ENCODE results near the gene GLI3. TPM values are rescaled to one million over a fixed set of nuclear protein-coding genes. Genes with fewer than 3 reads are reported as not detected.
A peak's percentile ranks its signal among the peaks of the same experiment; 100 is the strongest.

The GLI3 gene
- total RNA-seq, 1 experiment from 2014 or later: 46.2 TPM

DNA sequence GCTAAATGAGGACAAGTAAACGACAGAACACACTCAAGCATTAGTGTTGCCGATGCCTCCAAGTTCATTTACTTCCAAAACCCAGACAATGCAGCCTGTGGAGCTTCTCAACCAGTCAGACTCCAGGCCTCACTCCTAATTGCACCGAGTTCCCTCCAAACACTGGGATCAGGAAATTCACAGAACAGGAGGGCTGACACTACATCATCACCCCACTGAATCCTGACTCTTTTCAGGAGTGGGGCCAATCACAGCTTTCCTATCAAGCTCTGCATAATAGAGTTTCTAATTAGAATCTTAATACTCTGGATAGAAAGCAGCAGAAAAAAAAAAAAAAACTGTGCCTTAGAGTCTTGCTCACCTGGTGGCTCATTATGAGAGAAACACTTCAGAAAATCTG, 103.7 kb downstream of the GLI3 start:
- peak overlapping the region; percentile 29; the same call in 1 of the 2 replicates for H3K27ac Mint-ChIP-seq
- CTCF ChIA-PET: interaction anchor here (1.2 kb wide), 1 partner anchor 159 kb away, joined by 3 read pairs; no protein-coding TSS in a partner anchor
- ATAC-seq (no peak), DNase-seq (ENCODE audit: low spot score) (no peak)
- peaks cover 6% of the 10 kb centered on the region for H3K36me3 Mint-ChIP-seq
- H3K4me3 Mint-ChIP-seq: no peak overlapping the region
- TF ChIP-seq, protein P1, sequence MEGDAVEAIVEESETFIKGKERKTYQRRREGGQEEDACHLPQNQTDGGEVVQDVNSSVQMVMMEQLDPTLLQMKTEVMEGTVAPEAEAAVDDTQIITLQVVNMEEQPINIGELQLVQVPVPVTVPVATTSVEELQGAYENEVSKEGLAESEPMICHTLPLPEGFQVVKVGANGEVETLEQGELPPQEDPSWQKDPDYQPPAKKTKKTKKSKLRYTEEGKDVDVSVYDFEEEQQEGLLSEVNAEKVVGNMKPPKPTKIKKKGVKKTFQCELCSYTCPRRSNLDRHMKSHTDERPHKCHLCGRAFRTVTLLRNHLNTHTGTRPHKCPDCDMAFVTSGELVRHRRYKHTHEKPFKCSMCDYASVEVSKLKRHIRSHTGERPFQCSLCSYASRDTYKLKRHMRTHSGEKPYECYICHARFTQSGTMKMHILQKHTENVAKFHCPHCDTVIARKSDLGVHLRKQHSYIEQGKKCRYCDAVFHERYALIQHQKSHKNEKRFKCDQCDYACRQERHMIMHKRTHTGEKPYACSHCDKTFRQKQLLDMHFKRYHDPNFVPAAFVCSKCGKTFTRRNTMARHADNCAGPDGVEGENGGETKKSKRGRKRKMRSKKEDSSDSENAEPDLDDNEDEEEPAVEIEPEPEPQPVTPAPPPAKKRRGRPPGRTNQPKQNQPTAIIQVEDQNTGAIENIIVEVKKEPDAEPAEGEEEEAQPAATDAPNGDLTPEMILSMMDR (IDR thresholded peaks at IDR 0.05): no peak
- TF ChIP-seq, protein P2, sequence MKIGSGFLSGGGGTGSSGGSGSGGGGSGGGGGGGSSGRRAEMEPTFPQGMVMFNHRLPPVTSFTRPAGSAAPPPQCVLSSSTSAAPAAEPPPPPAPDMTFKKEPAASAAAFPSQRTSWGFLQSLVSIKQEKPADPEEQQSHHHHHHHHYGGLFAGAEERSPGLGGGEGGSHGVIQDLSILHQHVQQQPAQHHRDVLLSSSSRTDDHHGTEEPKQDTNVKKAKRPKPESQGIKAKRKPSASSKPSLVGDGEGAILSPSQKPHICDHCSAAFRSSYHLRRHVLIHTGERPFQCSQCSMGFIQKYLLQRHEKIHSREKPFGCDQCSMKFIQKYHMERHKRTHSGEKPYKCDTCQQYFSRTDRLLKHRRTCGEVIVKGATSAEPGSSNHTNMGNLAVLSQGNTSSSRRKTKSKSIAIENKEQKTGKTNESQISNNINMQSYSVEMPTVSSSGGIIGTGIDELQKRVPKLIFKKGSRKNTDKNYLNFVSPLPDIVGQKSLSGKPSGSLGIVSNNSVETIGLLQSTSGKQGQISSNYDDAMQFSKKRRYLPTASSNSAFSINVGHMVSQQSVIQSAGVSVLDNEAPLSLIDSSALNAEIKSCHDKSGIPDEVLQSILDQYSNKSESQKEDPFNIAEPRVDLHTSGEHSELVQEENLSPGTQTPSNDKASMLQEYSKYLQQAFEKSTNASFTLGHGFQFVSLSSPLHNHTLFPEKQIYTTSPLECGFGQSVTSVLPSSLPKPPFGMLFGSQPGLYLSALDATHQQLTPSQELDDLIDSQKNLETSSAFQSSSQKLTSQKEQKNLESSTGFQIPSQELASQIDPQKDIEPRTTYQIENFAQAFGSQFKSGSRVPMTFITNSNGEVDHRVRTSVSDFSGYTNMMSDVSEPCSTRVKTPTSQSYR (CRISPR knock-in tag; IDR thresholded peaks at IDR 0.05): no peak
- TF ChIP-seq, protein P3, sequence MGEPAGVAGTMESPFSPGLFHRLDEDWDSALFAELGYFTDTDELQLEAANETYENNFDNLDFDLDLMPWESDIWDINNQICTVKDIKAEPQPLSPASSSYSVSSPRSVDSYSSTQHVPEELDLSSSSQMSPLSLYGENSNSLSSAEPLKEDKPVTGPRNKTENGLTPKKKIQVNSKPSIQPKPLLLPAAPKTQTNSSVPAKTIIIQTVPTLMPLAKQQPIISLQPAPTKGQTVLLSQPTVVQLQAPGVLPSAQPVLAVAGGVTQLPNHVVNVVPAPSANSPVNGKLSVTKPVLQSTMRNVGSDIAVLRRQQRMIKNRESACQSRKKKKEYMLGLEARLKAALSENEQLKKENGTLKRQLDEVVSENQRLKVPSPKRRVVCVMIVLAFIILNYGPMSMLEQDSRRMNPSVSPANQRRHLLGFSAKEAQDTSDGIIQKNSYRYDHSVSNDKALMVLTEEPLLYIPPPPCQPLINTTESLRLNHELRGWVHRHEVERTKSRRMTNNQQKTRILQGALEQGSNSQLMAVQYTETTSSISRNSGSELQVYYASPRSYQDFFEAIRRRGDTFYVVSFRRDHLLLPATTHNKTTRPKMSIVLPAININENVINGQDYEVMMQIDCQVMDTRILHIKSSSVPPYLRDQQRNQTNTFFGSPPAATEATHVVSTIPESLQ (CRISPR knock-in tag; IDR thresholded peaks at IDR 0.05): no peak
- TF ChIP-seq KAT7 (CRISPR knock-in tag; IDR thresholded peaks at IDR 0.05; ENCODE audit: borderline replicate concordance) (no peak), NFATC4 (CRISPR knock-in tag; IDR thresholded peaks at IDR 0.05) (no peak), GABPB1 (CRISPR knock-in tag; IDR thresholded peaks at IDR 0.05) (no peak)
- TF ChIP-seq, protein P4, sequence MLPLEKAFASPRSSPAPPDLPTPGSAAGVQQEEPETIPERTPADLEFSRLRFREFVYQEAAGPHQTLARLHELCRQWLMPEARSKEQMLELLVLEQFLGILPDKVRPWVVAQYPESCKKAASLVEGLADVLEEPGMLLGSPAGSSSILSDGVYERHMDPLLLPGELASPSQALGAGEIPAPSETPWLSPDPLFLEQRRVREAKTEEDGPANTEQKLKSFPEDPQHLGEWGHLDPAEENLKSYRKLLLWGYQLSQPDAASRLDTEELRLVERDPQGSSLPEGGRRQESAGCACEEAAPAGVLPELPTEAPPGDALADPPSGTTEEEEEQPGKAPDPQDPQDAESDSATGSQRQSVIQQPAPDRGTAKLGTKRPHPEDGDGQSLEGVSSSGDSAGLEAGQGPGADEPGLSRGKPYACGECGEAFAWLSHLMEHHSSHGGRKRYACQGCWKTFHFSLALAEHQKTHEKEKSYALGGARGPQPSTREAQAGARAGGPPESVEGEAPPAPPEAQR (CRISPR knock-in tag; IDR thresholded peaks at IDR 0.05): no peak
- H3K4me1 Mint-ChIP-seq: peaks cover 46% of the 10 kb centered on the region
- POLR2A ChIA-PET: interaction anchor here (0.9 kb wide), 1 partner anchor 26 kb away, joined by 4 read pairs; no protein-coding TSS in a partner anchor
- H3K27me3 Mint-ChIP-seq (ENCODE audit: low read depth): no peaks in the 10 kb centered on the region; the same call in 1 of the 2 replicates
- H3K9me3 Mint-ChIP-seq: peaks cover 6% of the 10 kb centered on the region

DNA sequence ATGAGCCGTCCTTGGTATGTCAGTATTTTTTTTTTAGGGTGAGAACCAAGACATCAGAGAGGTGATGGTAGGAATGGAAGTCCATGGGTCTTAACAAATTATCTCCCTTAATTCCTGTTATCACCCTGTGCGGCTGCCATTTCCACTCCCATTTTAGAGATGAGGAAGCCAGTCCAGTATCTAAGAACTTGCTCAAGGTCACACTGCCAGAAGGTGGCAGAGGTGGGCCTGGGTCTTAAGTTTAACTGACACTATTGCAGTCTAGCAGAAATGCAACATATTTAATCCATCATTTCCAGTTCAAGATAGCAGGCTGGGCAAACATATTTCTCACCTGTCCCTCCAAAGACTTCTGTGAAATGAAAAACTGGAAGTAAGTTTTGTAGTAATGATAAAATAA, 108.3 kb downstream of the GLI3 start:
- DNase-seq (ENCODE audit: low spot score) (peak; percentile 25), ATAC-seq (peak; percentile 52)
- no peaks in the 10 kb centered on the region; the same call in 1 of the 2 replicates for H3K27me3 Mint-ChIP-seq (ENCODE audit: low read depth)
- TF ChIP-seq, protein P5, sequence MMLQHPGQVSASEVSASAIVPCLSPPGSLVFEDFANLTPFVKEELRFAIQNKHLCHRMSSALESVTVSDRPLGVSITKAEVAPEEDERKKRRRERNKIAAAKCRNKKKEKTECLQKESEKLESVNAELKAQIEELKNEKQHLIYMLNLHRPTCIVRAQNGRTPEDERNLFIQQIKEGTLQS (CRISPR knock-in tag; conservative IDR thresholded peaks at IDR 0.05): no peak
- TF ChIP-seq TEAD4 (CRISPR knock-in tag; IDR thresholded peaks at IDR 0.05) (no peak), ZNF219 (CRISPR knock-in tag; IDR thresholded peaks at IDR 0.05; ENCODE audit: borderline replicate concordance) (no peak), ETV6 (CRISPR knock-in tag; IDR thresholded peaks at IDR 0.05) (no peak)
- TF ChIP-seq, protein P6, sequence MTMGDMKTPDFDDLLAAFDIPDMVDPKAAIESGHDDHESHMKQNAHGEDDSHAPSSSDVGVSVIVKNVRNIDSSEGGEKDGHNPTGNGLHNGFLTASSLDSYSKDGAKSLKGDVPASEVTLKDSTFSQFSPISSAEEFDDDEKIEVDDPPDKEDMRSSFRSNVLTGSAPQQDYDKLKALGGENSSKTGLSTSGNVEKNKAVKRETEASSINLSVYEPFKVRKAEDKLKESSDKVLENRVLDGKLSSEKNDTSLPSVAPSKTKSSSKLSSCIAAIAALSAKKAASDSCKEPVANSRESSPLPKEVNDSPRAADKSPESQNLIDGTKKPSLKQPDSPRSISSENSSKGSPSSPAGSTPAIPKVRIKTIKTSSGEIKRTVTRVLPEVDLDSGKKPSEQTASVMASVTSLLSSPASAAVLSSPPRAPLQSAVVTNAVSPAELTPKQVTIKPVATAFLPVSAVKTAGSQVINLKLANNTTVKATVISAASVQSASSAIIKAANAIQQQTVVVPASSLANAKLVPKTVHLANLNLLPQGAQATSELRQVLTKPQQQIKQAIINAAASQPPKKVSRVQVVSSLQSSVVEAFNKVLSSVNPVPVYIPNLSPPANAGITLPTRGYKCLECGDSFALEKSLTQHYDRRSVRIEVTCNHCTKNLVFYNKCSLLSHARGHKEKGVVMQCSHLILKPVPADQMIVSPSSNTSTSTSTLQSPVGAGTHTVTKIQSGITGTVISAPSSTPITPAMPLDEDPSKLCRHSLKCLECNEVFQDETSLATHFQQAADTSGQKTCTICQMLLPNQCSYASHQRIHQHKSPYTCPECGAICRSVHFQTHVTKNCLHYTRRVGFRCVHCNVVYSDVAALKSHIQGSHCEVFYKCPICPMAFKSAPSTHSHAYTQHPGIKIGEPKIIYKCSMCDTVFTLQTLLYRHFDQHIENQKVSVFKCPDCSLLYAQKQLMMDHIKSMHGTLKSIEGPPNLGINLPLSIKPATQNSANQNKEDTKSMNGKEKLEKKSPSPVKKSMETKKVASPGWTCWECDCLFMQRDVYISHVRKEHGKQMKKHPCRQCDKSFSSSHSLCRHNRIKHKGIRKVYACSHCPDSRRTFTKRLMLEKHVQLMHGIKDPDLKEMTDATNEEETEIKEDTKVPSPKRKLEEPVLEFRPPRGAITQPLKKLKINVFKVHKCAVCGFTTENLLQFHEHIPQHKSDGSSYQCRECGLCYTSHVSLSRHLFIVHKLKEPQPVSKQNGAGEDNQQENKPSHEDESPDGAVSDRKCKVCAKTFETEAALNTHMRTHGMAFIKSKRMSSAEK (CRISPR knock-in tag; IDR thresholded peaks at IDR 0.05; ENCODE audit: borderline replicate concordance): no peak
- H3K4me3 Mint-ChIP-seq: no peak overlapping the region
- CTCF ChIA-PET: no interaction called here
- H3K4me1 Mint-ChIP-seq: peaks cover 22% of the 10 kb centered on the region
- H3K36me3 Mint-ChIP-seq: peaks cover 6% of the 10 kb centered on the region
- no peak overlapping the region for H3K27ac Mint-ChIP-seq
- POLR2A ChIA-PET: no interaction called here
- H3K9me3 Mint-ChIP-seq: peaks cover 6% of the 10 kb centered on the region

Data from WTC11 (cell line).